Activated naive CD4-positive, alpha-beta T cell treated with anti-CD3 and anti-CD28 coated beads for 36 hours (primary cell): ENCODE results near the gene DDX56. TPM values are rescaled to one million over a fixed set of nuclear protein-coding genes. Genes with fewer than 3 reads are reported as not detected.
"Not testable (repeated sequence)": the region's sequence is repeated elsewhere in the genome, so short reads cannot be mapped to it uniquely, and the experiment has no call there.

ENCODE experiments used
- CTCF ChIA-PET: fragments of 350-600 bp; sonication (Branson Sonifier 250); formaldehyde crosslinking; loops from one replicate; lab custom pipeline; 2021; ENCODE audit warnings: antibody characterized with exemption; lab: Charles Lee
- DNase-seq: peaks from one replicate; pipeline ENCODE4 v3.0.0-alpha.2; 2020
- H3K27ac Mint-ChIP-seq: one replicate; pipeline ENCODE4 v1.8.0; 2021; ENCODE audit warnings: mild to moderate bottlenecking, mixed read lengths
- H3K27me3 Mint-ChIP-seq: one replicate; pipeline ENCODE4 v1.8.0; 2021; ENCODE audit warnings: low read depth, mixed read lengths
- H3K36me3 Mint-ChIP-seq: one replicate; pipeline ENCODE4 v1.8.0; 2021; ENCODE audit warnings: low read depth, mixed read lengths
- H3K4me1 Mint-ChIP-seq: one replicate; pipeline ENCODE4 v1.8.0; 2021; ENCODE audit warnings: low read depth, mixed read lengths
- H3K4me3 Mint-ChIP-seq: one replicate; pipeline ENCODE4 v1.8.0; 2021; ENCODE audit warnings: mild to moderate bottlenecking, moderate library complexity, mixed read lengths
- H3K9me3 Mint-ChIP-seq: one replicate; pipeline ENCODE4 v1.8.0; 2021; ENCODE audit warnings: mixed read lengths
- intact Hi-C: fragments of 100-400 bp; cut with micrococcal nuclease; formaldehyde crosslinking; loops from one replicate; pipeline ENCODE4 v1.15.1; 2023
- total RNA-seq, 2 experiments: library from RNA; stranded (reverse); gene quantifications; one replicate each; pipeline ENCODE4 v1.2.3, GENCODE V29; 2021

DDX56 gene
- total RNA-seq, 2 experiments from 2014 or later, result 65.8 to 74.0 TPM

- no peak for DNase-seq
- H3K36me3 Mint-ChIP-seq, result peaks cover 71% of the 10 kb centered on the region
- peak overlapping the region; percentile 15 for H3K27ac Mint-ChIP-seq
- H3K4me3 Mint-ChIP-seq, result no peak overlapping the region
- CTCF ChIA-PET, result interaction anchor here (0.6 to 1.5 kb wide), 2 partner anchors 228 to 328 kb away, joined by 3 to 5 read pairs; no protein-coding TSS in a partner anchor
- H3K4me1 Mint-ChIP-seq, result peaks cover 35% of the 10 kb centered on the region
- intact Hi-C loops, result loop anchor here (10.0 kb wide), 1 partner anchor 194 kb away; no protein-coding TSS in a partner anchor
- no peaks in the 10 kb centered on the region for H3K9me3 Mint-ChIP-seq
- H3K27me3 Mint-ChIP-seq, result no peaks in the 10 kb centered on the region
Measured at GRCh38 chr7:44568771-44569560, 4.7 kb downstream of the DDX56 start.

GRCh38 chr7:44567884-44568283 lies 5.8 kb downstream of the DDX56 start:
- Mint-ChIP-seq H3K27ac (no peak overlapping the region), H3K27me3 (no peaks in the 10 kb centered on the region), H3K4me3 (no peak overlapping the region), H3K4me1 (peaks cover 30% of the 10 kb centered on the region), H3K36me3 (peaks cover 62% of the 10 kb centered on the region), H3K9me3 (no peaks in the 10 kb centered on the region)
- no peak for DNase-seq
- CTCF ChIA-PET, result interaction anchor here (0.9 to 4.2 kb wide), 2 partner anchors 21 to 219 kb away, joined by 3 to 31 read pairs; no protein-coding TSS in a partner anchor
- intact Hi-C loops, result loop anchor here (10.0 kb wide), 1 partner anchor 193 kb away; no protein-coding TSS in a partner anchor

GRCh38 chr7:44566680-44567079 lies 7.0 kb downstream of the DDX56 start:
- CTCF ChIA-PET, result interaction anchor here (1.0 to 4.2 kb wide), 6 partner anchors 8 to 569 kb away, joined by 3 to 34 read pairs (median 20); partner anchors contain the start of gene DDX56
- no peak for DNase-seq
- H3K4me3 Mint-ChIP-seq, result no peak overlapping the region
- H3K4me1 Mint-ChIP-seq, result peaks cover 20% of the 10 kb centered on the region
- no peaks in the 10 kb centered on the region for H3K9me3 Mint-ChIP-seq
- no peaks in the 10 kb centered on the region for H3K27me3 Mint-ChIP-seq
- peaks cover 52% of the 10 kb centered on the region for H3K36me3 Mint-ChIP-seq
- intact Hi-C loops, result loop anchor here (10.0 kb wide), 1 partner anchor 192 kb away; no protein-coding TSS in a partner anchor
- H3K27ac Mint-ChIP-seq, result no peak overlapping the region

GRCh38 chr7:44565795-44566559 lies 7.7 kb downstream of the DDX56 start:
- CTCF ChIA-PET, result interaction anchor here (0.6 to 4.2 kb wide), 32 partner anchors 9 to 570 kb away, joined by 3 to 34 read pairs (median 4); partner anchors contain the start of genes DDX56 and TMED4
- Mint-ChIP-seq H3K9me3 (no peaks in the 10 kb centered on the region), H3K4me1 (peaks cover 15% of the 10 kb centered on the region), H3K27ac (no peak overlapping the region), H3K27me3 (no peaks in the 10 kb centered on the region), H3K36me3 (peaks cover 45% of the 10 kb centered on the region), H3K4me3 (no peak overlapping the region)
- DNase-seq, result no peak
- intact Hi-C loops, result loop anchor here (1.0 to 10.0 kb wide), 3 partner anchors 191 to 325 kb away; no protein-coding TSS in a partner anchor

- DNase-seq, result peak; percentile 71
- peaks cover 41% of the 10 kb centered on the region for H3K36me3 Mint-ChIP-seq
- no peaks in the 10 kb centered on the region for H3K9me3 Mint-ChIP-seq
- intact Hi-C loops, result loop anchor here (1.0 to 10.0 kb wide), 3 partner anchors 190 to 324 kb away; no protein-coding TSS in a partner anchor
- peaks cover 11% of the 10 kb centered on the region for H3K4me1 Mint-ChIP-seq
- no peaks in the 10 kb centered on the region for H3K27me3 Mint-ChIP-seq
- no peak overlapping the region for H3K4me3 Mint-ChIP-seq
- CTCF ChIA-PET, result interaction anchor here (0.5 to 4.2 kb wide), 39 partner anchors 9 to 571 kb away, joined by 3 to 34 read pairs (median 4); partner anchors contain the start of genes DDX56 and TMED4
- H3K27ac Mint-ChIP-seq, result peak overlapping the region; percentile 9
Measured at GRCh38 chr7:44565097-44565794, 8.5 kb downstream of the DDX56 start.

GRCh38 chr7:44564606-44565005 lies 9.1 kb downstream of the DDX56 start:
- peaks cover 8% of the 10 kb centered on the region for H3K4me1 Mint-ChIP-seq

GRCh38 chr7:44563171-44563679 lies 10.5 kb downstream of the DDX56 start:
- Mint-ChIP-seq H3K4me3 (no peak overlapping the region), H3K27me3 (no peaks in the 10 kb centered on the region), H3K9me3 (no peaks in the 10 kb centered on the region), H3K27ac (no peak overlapping the region), H3K4me1 (peaks cover 3% of the 10 kb centered on the region), H3K36me3 (peaks cover 24% of the 10 kb centered on the region)
- no peak for DNase-seq
- intact Hi-C loops, result loop anchor here (10.0 kb wide), 1 partner anchor 188 kb away; no protein-coding TSS in a partner anchor
- CTCF ChIA-PET, result interaction anchor here (4.0 kb wide), 1 partner anchor 12 kb away, joined by 34 read pairs; the partner anchor contains the start of gene DDX56

More at GRCh38 chr7:44564606-44565005, 9.1 kb downstream of the DDX56 start:
- Mint-ChIP-seq H3K36me3 (peaks cover 35% of the 10 kb centered on the region), H3K27ac (peak overlapping the region; percentile 1), H3K27me3 (no peaks in the 10 kb centered on the region), H3K4me3 (no peak overlapping the region), H3K9me3 (no peaks in the 10 kb centered on the region)
- CTCF ChIA-PET, result interaction anchor here (0.5 to 4.2 kb wide), 26 partner anchors 8 to 571 kb away, joined by 3 to 34 read pairs (median 4); partner anchors contain the start of genes DDX56 and TMED4
- intact Hi-C loops, result loop anchor here (1.0 to 10.0 kb wide), 3 partner anchors 190 to 323 kb away; no protein-coding TSS in a partner anchor
- DNase-seq, result no peak

GRCh38 chr7:44562622-44562962 lies 11.1 kb downstream of the DDX56 start:
- intact Hi-C loops, result loop anchor here (10.0 kb wide), 1 partner anchor 188 kb away; no protein-coding TSS in a partner anchor
- H3K4me3 Mint-ChIP-seq, H3K27me3 Mint-ChIP-seq, H3K9me3 Mint-ChIP-seq, H3K4me1 Mint-ChIP-seq, H3K27ac Mint-ChIP-seq, DNase-seq: not testable (repeated sequence)
- peaks cover 22% of the 10 kb centered on the region for H3K36me3 Mint-ChIP-seq
- CTCF ChIA-PET, result interaction anchor here (0.9 kb wide), 1 partner anchor 10 kb away, joined by 3 read pairs; no protein-coding TSS in a partner anchor

- no peak overlapping the region for H3K27ac Mint-ChIP-seq
- intact Hi-C loops, result loop anchor here (10.0 kb wide), 1 partner anchor 187 kb away; no protein-coding TSS in a partner anchor
- CTCF ChIA-PET, result interaction anchor here (0.9 to 1.3 kb wide), 2 partner anchors 11 kb away, joined by 3 read pairs; no protein-coding TSS in a partner anchor
- H3K4me1 Mint-ChIP-seq, result peaks cover under 1% of the 10 kb centered on the region
- H3K9me3 Mint-ChIP-seq, result no peaks in the 10 kb centered on the region
- peaks cover 17% of the 10 kb centered on the region for H3K36me3 Mint-ChIP-seq
- no peaks in the 10 kb centered on the region for H3K27me3 Mint-ChIP-seq
- H3K4me3 Mint-ChIP-seq, result no peak overlapping the region
- DNase-seq, result no peak
Measured at GRCh38 chr7:44561962-44562621, 11.6 kb downstream of the DDX56 start.

- Mint-ChIP-seq H3K36me3 (peaks cover 14% of the 10 kb centered on the region), H3K4me1 (no peaks in the 10 kb centered on the region), H3K27ac (no peak overlapping the region), H3K4me3 (no peak overlapping the region), H3K9me3 (no peaks in the 10 kb centered on the region), H3K27me3 (no peaks in the 10 kb centered on the region)
- intact Hi-C loops, result loop anchor here (10.0 kb wide), 1 partner anchor 187 kb away; no protein-coding TSS in a partner anchor
- CTCF ChIA-PET, result interaction anchor here (1.3 kb wide), 1 partner anchor 12 kb away, joined by 3 read pairs; no protein-coding TSS in a partner anchor
- no peak for DNase-seq
Measured at GRCh38 chr7:44561481-44561880, 12.2 kb downstream of the DDX56 start.
